Skin of body (tissue), 2 donors: Measurements from ENCODE around the gene NETO2. TPM values are rescaled to one million over a fixed set of nuclear protein-coding genes. Genes with fewer than 3 reads are reported as not detected.
"Not testable (repeated sequence)": the region's sequence is repeated elsewhere in the genome, so short reads cannot be mapped to it uniquely, and the experiment has no call there.

Experiments
- DNase-seq: peaks from one replicate; lab custom pipeline; 2025; lab: John Stamatoyannopoulos, UW
- total RNA-seq: library from RNA; depleted of rRNA; stranded (reverse); fragments of >200 nt; gene quantifications from one replicate; pipeline ENCODE4 v1.2.3, GENCODE V29; 2014

NETO2 gene
- total RNA-seq, 1 donor from 2014 or later = 8.9 TPM

DNA sequence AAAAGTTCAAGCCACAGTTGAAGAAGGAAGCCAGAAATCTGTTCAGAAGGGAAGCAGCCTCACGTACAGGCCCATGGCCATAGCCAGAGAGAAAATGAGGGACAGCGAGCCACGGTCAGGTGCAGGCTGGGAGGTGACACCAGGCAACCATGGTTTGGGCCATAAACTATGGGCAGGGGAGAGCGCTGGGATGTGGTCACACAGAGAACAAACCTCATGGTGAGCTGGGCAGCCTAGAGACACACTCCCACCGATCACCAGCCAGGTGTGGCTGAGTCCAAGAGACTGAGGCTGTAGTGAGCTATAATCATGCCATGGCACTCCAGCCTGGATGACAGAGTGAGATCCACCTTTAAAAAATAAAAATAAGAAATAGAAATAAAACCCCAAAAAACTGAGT is 76.5 kb downstream of the NETO2 start:
- no peak for DNase-seq

DNA sequence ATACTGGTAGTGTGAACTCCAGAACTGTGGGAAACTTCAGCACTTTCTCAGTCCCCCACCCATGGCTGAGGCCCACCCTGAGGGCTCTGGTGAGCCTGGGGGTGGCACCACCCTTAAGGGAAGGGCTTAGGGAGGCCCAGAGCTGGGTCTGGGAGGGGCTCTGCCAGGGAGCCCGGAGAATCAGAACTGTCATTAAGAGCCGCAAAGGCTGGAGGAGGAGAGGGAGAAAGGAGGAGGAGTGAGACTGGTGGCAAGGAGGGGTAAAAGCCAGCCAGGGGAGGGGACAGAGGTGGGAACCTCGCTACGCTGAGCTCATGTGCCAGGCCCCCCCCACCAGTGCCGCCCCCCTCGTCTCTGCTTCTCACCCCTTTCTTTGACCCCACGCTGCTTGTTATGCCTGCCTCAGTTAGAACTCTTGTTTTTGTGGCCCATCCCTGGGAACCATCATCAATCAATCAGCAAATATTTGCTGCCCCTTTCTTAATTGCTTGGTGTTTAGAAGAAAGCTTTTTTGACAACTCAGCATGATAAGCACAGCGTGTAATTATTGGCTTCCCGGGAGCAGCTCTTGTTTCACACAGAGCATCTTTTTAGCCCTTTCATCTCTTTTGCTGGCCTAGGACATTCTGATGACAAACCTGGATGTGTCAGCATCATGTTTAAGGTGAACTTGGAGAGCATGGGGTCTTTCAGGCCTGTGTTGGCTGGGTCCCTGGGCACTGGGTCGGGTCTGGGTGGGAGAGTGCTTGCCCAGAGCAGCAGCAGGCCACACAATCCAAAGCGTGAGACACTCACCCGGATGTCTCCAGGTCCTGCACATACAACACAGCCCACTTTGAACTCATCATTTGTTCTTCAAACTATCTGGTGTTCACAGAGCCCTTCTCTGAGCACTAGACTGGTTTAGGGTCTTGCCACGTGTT is 77.7 kb downstream of the NETO2 start:
- DNase-seq = no peak

DNA sequence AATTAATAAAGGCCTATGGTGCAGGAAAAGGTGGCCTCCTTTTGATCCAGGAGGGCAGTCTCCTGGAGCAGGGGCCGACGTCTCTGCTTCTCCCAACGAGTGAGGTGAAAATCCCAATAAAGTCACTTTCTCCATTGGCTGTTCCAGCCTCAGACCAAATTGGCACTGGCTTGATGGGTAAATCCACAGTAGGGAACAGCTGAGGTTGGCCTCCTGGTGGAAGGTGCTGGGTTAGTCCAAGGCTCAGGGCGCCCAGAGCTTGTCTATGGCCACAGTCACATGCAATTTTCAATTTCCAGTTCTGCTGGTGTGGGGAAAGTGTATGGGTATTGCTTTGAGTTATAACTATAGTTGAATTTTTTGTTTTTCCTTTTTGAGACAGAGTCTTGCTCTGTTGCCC is 79.0 kb downstream of the NETO2 start:
- no peak for DNase-seq

DNA sequence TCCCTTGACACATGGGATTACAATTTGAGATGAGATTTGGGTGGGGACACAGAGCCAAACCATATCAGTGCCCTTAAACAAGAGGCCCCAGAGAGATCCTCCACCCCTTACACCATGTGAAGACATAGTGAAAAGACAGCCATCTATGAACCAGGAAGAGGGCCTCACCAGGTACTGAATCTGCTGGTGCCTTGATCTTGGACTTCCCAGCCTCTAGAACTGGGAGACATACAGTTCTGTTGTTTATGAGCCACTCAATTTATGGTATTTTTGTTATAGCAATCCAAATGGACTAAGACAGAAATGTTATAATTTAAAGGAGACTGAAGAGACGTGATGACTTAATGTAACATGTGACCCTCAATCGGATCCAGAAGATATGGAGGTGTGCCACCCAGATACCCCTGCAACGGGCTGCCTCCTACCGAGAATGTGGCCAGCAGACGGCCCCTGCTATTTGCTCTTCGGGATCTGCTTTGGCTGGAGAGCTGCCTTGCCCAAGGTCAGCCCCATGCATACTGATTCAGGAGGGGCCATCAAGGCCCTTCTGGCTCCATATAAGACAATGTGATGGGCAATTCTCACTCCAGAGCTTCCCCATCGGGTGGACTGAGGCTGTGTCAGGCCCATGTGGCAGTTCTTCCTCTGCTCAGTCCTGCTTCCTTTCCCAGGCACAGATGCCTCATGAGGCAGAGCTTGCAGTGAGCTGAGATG is 80.6 kb downstream of the NETO2 start:
- no peak for DNase-seq

DNA sequence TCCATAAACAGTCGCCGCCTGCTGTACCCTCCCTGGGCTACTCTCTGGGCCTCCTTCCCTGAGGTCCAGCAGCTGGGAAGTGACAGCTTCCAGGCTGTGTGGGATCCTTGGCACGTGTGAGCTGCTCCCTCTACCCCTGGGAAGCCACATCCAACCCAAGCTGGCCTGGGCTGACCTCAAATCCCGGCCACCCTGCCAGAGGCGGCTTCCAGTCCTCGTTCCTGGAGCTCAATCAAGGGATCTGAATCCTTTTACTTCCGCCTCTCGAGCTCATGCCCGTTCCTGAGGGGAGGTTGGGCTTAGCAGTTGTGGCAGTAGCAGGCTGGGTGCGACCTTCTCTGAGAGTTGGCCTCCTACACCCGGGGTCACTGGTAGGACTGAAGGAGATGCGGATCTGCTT is 82.5 kb downstream of the NETO2 start:
- no peak for DNase-seq

DNA sequence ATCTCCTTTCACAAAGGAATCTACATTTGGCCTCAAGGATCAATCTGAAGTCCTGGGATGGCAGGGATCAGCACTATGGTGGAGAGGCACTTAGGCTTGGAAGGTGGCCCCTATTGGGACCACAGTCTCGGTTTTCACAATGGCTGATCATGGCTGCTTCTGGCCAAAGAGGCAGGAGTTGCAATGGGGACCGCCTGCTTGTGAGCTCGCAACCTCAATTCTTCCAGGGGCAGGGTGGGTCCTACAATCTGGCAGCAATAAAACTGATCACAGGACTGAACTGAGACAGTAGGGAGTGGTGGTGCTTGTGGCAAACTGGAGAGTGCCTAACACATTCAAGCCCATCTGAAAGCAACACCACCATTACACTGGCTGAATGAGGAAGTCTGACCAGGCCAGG is 83.1 kb downstream of the NETO2 start:
- DNase-seq = no peak

DNA sequence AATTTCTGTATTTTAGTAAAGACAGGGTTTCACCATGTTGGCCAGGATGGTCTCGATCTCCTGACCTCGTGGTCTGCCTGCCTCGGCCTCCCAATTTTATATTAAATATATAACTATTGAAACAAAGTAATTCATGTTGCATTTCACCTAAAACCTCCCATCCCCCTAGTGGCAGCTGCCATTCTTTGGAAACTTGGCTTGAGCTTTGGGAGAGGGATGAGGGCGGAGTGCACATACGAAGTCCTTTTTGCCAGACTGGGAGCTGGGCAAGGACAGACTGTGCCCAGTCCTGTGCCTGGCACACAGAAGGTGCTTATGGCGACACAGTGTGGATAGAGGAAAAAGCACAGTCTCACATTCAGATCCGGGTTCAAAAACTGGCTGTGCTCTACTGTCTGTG is 83.8 kb downstream of the NETO2 start:
- no peak for DNase-seq

DNA sequence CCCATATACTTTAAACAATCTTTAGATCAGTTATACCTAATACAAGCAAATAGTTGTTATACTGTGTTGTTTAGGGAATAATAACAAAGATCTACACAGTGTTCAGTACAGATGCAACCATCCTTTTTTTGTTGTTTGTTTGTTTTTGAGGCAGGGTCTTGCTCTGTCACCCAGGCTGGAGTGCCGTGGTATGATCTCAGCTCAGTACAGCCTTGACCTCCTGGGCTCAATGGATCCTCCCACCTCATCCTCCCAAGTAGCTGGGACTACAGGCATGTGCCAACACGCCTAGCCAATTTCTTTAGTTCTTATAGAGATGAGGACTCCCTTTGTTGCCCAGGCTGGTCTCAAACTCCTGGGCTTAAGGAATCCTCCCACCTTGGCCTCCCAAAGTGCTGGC is 84.6 kb downstream of the NETO2 start:
- not testable (repeated sequence) for DNase-seq

DNA sequence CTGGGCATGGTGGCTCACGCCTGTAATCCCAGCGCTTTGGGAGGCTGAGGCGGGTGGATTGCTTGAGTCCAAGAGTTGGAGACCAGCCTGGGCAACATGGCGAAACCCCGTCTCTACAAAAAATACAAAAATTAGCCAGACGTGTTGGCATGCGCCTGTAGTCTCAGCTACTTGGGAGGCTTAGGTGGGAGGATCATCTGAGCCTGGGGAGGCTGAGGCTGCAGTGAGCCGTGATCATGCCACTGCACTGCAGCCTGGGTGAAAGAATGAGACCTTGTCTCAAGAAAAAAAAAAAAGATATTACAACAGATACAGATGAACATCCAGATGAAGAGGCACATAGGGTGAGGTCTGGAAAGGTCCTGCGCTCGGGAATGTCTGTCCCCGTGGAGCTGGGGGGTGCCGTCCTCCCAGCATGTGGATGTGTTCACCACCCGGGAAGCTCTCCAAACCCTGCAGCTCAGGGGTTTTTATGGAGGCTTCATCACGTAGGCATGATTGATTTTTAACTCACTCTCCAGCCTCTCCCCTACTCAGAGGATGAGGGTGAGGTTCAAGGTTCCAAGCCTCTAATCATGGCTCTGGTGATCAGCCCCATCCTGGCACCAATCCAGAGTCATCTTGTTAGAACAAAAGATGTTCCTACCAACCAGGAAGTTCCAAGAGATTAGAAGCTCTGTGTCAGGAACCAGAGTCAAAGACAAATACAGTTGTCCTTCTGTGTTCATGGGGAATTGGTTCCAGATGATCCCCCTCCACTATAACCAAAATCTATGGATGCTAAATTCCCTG is 85.3 kb downstream of the NETO2 start:
- DNase-seq = no peak

DNA sequence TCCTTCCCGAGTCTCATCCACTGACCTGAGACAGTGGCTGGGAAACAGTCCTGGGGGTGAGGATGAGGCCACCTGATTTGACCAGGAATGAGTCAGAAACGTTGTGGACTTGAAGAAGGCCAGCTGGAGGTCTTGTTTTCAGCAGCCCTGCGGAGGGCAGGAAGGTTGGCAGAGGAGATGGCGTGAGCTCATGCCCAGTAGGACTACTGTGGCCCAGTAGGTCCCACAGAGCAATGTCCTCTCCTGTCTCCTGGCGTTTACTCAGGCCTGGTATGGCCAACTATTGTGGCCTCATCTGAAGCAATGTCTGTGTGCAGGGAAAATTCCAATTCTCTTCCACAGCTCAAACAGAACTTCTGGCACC is 86.1 kb downstream of the NETO2 start:
- DNase-seq = no peak

DNA sequence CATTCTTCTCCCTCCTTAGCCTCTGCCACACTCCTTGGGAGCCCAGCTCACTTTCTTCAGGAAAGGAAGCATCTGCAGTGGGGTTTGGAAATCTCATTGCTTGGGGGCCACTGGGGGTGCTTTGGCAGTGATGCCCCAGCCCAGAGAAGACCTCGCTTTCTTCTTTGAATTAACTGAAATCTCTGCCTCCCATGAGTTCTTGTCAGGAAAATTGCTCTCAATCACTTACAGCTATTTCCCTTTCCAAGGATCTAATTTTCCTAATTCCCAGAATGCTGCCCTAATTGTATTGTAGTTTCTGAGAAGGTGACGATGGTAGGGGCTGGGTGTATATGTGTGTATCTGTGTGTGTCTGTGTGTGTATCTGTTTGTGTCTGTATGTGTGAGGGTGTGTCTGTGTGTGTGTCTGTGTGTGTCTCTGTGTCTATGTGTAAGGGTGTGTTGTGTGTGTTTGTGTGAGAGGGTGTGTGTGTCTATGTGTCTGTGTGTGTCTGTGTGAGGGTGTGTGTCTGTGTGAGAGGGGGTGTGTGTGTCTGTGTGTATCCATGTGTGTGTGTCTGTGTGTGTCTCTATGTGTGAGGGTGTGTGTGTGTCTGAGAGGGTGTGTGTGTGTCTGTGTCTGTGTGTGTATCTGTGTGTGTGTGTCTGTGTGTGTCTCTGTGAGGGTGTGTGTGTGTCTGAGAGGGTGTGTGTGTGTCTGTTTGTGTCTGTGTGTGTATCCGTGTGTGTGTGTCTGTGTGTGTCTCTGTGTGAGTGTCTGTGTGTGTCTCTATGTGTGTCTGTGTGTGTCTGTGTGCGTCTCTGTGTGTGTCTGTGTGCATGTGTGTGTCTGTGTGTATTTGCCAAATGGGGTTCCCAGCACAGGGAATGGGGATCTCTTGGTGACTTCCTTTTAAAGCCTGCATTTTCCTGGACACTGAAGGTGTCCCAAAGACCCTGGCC is 86.8 kb downstream of the NETO2 start:
- DNase-seq = no peak

DNA sequence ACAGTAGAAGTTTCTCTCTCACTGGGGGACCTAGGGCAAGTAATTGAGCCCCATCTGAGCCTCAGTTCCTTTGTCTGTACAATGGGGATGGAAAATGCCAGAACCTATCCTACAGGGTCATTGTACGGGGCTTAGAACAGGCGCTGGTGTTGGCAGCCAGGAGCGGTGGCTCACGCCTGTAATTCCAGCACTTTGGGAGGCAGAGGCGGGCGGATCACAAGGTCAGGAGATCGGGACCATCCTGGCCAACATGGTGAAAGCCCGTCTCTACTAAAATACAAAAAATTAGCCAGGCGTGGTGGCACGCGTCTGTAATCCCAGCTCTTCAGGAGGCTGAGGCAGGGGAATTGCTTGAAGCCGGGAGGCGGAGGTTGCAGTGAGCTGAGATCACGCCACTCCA is 87.7 kb downstream of the NETO2 start:
- DNase-seq = not testable (repeated sequence)

DNA sequence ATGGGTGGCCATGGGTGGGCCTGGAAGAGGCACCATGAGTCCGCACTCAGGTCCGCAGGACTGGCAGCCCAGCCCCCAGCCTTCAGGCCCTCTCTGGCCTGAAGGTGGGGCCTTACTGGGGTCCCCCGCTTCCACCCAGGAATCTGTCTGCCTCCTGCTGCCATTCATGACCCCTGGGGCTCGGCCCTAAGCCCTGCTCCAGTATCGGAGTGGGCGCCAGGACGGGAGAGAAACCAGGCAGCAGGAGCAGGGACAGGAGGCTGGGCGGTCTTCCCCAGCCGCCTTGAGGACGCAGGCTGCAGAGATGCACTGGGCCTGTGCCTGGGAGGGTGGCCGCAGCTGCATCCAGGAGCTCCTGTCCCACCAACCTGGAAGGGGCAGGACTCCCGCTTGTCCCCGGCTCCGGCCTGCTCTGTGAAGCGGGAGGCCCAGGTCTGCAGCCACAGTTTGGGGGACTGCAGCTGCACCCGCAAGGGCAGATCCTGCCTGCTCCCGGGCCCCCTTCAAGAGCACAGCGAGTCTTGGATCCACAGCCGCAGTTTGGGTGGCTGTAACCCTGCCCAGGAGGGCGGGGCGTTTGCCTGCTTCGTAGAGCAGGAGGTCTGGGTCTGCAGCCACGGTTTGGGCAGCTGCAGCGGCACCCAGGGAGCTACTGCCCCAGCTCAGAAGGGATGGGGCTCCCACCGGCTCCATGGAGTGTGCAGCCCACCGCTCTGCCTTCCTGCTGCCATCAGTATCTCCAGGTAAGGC is 88.4 kb downstream of the NETO2 start:
- DNase-seq = no peak

DNA sequence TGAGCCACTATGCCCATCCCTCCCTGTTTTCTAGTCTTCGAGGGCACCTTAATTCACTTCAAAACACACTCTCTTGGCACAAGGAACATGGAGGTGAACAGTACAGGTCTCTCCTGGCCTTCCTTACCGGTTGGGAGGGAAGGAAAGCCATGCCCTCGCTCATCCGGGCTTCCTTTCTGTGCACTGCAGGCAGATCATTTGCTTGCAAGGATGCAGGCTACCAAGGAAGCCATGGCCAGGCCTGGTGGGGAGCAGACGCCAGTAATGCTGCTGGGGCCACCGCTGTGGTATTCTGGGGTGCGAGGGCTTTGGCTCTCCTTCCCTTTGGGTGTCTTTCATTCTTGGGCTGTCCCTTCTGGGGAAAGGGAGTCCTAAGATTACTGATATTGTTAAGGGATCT is 89.4 kb downstream of the NETO2 start:
- no peak for DNase-seq

DNA sequence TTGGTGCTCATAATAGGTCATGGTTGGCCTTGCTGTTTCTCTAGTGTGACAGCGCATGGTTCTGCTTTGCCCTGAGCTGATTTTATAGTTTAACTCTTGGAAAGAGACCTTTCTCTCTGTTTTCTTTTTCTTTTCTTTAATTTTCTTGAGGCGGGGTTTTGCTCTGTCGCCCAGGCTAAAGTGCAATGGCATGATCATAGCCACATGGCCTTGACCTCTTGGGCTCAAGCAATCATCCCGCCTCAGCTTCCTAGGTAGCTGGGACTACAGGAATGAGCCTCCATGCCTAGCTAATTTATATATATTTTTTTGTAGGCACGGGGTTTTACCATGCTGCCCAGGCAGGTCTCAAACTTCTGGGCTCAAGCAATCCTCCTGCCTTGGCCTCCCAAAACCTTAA is 89.8 kb downstream of the NETO2 start:
- no peak for DNase-seq

DNA sequence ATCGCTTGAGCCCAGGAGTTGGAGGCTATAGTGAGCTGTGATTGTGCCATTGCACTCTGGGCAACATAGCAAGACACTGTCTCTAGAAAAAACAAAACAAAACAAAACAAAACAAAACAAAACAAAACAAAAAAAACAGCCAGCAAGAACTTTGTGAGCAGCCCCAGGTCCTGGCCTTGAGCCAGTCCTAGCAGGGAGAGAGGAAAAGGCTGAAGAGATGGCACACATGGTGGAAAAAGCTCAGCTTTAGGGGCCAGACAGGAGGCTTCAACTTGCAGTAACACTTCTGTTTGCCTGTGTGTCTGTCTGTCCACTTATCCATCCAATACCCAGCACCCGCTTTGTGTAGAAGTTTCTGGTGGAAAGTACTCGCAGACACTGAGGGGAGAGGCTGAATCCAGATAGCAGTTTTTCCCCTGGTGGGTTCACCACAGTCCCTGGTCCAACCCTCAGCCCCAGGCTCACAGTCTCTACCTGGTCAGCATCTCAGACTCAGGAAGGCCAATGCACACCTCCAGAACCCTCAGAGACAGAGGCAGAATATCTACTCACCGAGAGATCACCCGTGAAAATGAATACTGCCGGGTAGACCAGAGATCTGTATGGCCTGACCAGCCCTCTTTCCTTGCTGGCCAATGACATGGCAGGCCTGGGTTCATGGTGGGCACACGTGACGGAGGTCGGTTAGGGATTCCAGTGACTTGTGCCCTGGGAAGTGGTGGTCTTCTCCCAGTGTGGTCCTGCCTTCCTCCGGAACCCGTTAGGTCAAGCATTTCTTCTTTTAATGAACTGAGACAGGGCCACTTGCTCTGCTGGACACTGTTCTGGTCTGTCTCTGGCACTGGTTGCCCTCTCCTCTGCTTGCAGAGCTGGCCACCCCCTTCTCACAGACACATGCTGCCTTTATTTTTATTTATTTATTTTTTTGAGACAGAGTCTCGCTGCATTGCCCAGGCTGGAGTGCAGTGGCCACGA is 90.8 kb downstream of the NETO2 start:
- DNase-seq = no peak

DNA sequence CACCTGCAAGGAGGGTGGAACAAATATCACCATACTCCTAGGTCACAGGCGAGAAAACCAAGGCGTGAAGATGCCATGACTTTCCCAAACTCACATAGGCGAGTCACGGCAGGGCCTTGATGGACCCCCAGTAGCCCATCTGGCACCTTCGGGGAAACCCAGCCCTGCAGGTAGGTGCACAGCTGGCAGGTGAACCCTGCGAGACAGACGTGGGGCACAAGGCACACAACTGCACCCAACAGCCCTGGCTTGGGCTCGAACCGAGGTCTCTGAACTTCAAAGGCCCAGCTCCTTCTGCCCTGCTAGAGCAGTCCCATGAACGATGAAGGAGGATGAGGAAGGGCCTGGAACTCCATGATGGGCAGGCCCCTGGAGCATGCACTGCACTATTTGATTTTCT is 92.7 kb downstream of the NETO2 start:
- DNase-seq = no peak

DNA sequence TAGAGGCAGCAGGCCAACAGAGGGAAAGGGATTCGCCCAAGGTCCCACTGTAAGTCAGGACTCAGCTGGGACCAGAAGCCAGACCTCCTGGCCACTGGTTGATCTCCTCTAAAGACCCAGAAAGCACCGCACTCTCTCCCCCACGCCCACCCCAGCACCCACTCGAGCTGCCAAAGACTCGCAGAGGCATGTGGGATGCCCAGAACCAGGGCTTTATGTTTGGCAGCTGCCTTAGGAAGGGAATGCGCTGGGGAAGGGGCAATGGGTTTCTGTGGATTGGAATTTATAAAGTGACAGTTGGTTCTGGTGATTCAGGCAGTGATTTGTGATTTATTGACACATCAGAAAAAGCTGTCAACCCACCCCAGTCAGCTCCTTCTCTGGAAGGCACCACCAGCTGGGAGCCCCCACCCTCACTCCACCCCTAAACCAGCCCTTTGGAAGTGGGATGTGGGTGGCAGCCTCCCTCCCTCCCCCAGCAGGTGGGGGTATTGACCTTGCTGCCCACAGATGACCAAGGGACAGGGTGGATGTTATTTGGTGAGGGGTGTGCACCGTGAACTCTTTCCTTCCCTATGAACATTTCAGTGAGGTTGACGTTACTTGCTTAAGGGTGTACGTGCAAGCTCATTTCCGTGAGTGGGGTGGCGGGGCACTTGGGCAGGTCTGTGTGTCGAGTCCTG is 93.7 kb downstream of the NETO2 start:
- DNase-seq = no peak
